Activated CD8-positive, alpha-beta memory T cell treated with anti-CD3 and anti-CD28 coated beads, Interleukin-2, amount 50 U/mL, for 24 hours (primary cell): ENCODE data around the gene S100Z.

ENCODE experiments used
- DNase-seq: peaks from one replicate; pipeline ENCODE4 v3.0.0-alpha.2; 2020; ENCODE audit errors: extremely low read depth

Gene S100Z

DNA sequence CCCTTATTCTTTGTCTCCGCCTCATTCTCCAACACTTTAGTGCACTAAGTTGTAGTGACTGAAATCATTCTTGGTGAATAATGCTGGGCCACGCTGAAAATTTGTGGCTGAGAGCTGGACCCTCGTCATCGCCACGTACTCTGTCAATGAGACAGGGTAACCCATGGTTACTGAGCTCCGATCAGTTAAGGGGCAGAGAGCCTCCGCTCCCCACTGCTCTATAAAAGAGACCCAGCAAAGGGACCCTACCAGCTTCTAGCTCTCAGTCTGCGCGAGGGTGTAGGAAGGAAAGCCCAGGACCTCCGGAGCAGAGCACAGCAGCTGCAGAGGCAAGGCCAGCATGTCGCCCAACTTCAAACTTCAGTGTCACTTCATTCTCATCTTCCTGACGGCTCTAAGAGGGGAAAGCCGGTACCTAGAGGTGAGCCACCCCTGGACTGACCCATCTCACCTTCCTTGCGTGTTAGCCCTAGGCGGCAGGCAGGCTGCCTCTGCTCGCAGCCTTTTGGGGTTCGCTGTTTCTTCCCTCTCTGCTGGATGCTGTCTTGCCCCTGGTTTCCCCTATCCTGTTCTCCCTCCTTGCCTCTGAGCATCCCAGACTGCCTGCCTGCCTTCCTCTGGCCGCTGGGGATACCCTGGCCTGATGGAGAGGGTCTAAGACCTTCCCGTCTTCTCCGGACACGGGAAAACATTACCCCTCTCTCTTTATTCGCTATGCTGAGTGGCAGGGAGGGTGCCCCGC lies 103.2 kb downstream of the S100Z start, which contains the start of gene CRHBP:
CRHBP (plus strand) TSS at position 251 of the 742 bp plus-strand sequence; CDS start at position 341, 90 bp downstream.
- DNase-seq, result no peak

DNA sequence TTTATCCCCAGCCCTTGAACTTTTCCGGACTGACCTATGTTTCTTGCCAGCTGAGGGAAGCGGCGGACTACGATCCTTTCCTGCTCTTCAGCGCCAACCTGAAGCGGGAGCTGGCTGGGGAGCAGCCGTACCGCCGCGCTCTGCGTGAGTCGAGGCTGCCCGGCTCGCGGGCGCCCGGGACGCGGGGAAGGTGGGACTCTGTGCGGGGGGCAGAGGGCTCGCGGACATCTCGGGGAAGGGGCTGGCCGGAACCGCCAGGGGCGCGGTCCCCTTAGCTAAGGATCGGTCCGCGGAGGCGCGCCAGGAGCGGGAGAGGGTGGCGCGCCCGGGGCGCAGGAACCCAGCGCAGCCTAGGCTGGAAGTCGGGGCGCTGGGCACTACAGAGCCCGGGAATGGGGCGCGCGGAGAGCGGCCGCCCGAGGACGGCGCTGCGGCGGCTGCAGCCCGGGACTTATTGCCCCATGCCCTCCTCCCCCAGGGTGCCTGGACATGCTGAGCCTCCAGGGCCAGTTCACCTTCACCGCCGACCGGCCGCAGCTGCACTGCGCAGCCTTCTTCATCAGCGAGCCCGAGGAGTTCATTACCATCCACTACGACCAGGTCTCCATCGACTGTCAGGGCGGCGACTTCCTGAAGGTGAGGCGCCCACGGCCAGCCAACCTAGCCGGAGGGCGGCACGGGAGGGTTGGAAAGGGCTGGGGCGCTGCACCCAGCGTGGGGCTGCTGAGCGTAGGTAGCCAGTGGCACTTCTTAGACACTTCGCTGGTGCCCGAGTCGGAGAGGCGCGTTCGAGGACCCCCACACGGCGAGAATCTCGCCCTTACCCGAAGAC lies 104.0 kb downstream of the S100Z start:
- no peak for DNase-seq

DNA sequence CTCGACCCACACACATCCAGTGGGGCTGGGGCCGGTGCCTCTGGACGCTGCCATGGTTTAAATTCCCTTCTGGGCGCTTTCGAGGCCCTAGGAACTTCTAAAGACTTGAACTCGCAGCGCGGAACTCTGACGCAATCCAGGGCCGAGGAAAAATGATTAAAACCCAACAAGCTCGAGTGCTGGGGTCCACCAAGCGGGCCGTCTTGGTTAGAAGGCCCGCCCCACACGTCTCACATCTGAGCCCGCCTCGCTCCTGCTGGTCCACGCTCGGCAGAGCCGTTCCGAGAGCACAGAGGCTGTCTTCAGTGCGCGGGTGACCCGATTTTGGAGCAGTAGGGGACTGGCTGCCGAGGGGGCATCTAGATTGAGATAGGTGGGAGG lies 104.6 kb downstream of the S100Z start:
- DNase-seq, result no peak

DNA sequence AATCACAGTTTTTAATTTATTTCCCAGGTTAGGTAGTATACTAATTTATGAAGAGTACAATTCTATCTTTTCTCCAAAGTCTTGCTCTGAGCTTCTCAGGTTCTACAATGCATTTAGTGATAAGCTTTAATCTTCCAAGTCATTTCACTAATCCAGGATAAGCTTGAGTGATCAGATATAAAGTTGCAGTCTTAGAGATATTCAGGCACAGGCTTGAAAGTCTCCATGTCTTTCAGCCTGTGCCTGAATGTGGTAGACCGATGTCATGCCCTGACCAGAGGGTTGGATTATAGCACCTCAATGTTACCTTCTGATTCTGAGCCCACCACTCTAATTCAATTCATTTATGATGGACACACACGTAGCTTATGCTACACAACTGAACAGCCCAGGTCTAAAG lies 106.2 kb downstream of the S100Z start:
- DNase-seq, result no peak

DNA sequence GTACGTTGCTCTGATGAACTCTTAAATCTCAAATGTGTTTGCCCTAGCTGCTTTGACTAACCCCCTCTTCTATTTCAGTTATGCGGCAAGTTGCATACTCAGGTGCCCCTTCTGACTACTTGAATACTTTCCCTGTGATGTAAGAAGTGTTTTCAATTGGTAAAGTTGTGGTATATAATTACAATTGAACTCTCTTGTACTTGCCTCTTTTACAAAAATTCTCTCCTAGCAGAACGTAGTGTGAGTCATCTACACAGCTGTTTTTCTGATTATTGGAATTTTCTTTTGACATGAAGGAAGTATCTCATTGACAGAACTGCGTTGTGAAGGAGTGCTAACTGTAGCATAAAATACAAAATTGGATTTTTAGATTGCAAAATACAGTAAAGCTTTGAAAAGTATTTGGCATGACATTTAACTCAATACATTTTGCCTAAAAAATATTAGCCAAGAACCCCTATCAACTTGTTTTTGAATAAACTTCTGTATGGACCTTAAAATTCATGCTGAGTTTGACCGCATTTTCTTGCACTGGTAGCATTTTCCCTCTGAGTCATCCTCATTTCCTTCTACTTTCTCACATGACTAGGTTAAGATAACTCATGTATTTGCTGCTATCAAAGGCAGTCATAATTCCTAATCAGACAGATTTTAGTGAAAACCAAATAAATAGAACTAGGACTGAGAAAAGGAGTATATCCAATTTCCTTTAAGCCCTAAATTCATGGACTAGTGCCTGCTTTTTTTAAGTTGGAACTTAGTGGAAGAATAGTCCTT lies 109.4 kb downstream of the S100Z start:
- no peak for DNase-seq

DNA sequence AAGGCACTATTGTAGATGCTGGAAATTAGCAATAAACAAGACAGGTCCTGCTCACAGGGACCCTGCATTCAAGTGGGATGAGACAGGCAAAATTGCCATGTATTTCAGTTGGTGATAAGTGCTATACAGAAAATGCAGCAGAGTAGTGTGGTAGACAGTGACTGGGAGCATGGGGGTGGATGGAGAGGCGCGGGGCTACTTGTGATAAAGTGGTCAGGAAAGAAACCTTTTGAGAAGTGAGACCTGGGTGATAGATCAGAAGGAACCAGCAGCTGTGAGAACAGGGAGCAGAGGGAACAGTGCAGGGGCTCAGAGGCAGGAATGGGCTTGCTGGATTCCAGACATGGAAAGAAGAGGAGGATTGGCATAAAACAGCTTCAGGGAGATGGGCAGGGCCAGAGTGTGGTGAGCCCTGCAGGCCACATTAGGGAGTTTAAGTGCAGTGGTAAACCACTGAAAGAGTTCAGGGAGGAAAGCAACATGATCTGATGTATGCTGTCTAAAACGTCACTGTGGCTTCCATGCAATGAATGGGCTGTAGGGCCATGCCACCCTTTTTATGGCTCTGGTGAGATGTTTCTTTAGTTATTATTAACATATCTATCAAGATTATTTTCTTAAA lies 110.3 kb downstream of the S100Z start:
- no peak for DNase-seq

DNA sequence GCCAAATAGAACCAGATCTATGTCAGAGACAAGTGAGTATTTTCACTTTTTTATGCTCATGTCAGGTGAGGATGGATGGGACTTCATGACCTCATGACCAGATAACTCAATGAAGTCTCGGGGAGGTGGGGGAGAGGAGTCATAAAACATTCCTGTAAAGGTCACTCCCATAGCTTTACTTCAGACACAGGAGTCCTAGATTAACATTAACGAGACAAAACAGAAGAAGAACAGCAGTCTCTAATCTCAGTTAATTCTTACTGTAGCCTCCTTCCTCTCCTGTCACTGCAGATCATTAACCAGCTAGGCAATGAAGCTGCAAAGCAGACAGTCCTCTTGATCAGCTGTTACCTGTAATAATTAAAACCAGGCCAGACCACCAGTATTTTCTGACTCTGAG lies 114.2 kb downstream of the S100Z start:
- no peak for DNase-seq
